Naive thymus-derived CD4-positive, alpha-beta T cell (primary cell): ENCODE measurements around the gene DZIP1L. TPM values are rescaled to one million over a fixed set of nuclear protein-coding genes. Genes with fewer than 3 reads are reported as not detected.

Source experiments
- ATAC-seq: fragments of 150-1000 bp; cut with Tn5 transposase; 2 replicates; pipeline ENCODE4 v1.10.0; 2021; ENCODE audit warnings: mild to moderate bottlenecking, moderate library complexity
- CTCF ChIA-PET: fragments of 350-600 bp; sonication (Branson Sonifier 250); formaldehyde crosslinking; loops from one replicate; lab custom pipeline; 2021; ENCODE audit warnings: antibody characterized with exemption; lab: Charles Lee
- POLR2A ChIA-PET: fragments of 350-600 bp; sonication (Branson Sonifier 250); formaldehyde crosslinking; loops from one replicate; lab custom pipeline; 2021; ENCODE audit warnings: antibody characterized with exemption, inconsistent platforms; lab: Charles Lee
- DNase-seq, 9 donors: peaks; one replicate each; pipeline versions ENCODE4 v3.0.0 to v3.0.0-alpha.2; 2020 to 2022; ENCODE audit warnings: mixed read lengths in 1 of 9
- H3K27ac ChIP-seq: one replicate; pipeline ENCODE4 v1.7.0; 2013; ENCODE audit warnings: mild to moderate bottlenecking, low read depth, low read length, moderate library complexity
- H3K27me3 ChIP-seq, 2 donors: one replicate each; pipeline ENCODE4 v1.7.0; 2013; ENCODE audit warnings: low read length in 2 of 2, mild to moderate bottlenecking in 2 of 2, moderate library complexity in 2 of 2; ENCODE audit not compliant: control insufficient read depth in 2 of 2, insufficient read depth in 2 of 2
- H3K36me3 ChIP-seq, 3 experiments: 1 replicate in 2 of 3; 2 replicates in 1 of 3; pipeline ENCODE4 v1.7.0; 2013; ENCODE audit warnings: low read length in 3 of 3, mild to moderate bottlenecking in 3 of 3, moderate library complexity in 1 of 3; ENCODE audit not compliant: insufficient read depth in 3 of 3, control insufficient read depth in 2 of 3
- H3K4me1 ChIP-seq, 2 donors: one replicate each; pipeline ENCODE4 v1.7.0; 2013; ENCODE audit warnings: low read length in 2 of 2, mild to moderate bottlenecking in 2 of 2, moderate library complexity in 1 of 2; ENCODE audit not compliant: control insufficient read depth in 2 of 2, insufficient read depth in 2 of 2
- H3K4me3 ChIP-seq: 2 replicates; pipeline ENCODE4 v1.7.0; 2013; ENCODE audit warnings: mild to moderate bottlenecking, low read length
- H3K9me3 ChIP-seq, 3 experiments: 1 replicate in 2 of 3; 2 replicates in 1 of 3; pipeline ENCODE4 v1.7.0; 2013; ENCODE audit warnings: low read length in 3 of 3; ENCODE audit not compliant: control insufficient read depth in 2 of 3
- H3K27ac Mint-ChIP-seq, 9 donors: one replicate each; pipeline ENCODE4 v1.8.0; 2020 to 2022; ENCODE audit warnings: mixed read lengths in 9 of 9, mild to moderate bottlenecking in 8 of 9, moderate library complexity in 5 of 9, inconsistent platforms in 2 of 9
- H3K27me3 Mint-ChIP-seq, 5 donors: one replicate each; pipeline ENCODE4 v1.8.0; 2021 to 2022; ENCODE audit warnings: mixed read lengths in 5 of 5, mild to moderate bottlenecking in 1 of 5
- H3K36me3 Mint-ChIP-seq, 5 donors: one replicate each; pipeline ENCODE4 v1.8.0; 2020 to 2022; ENCODE audit warnings: mixed read lengths in 5 of 5, mild to moderate bottlenecking in 3 of 5, inconsistent platforms in 1 of 5
- H3K4me1 Mint-ChIP-seq, 7 donors: one replicate each; pipeline ENCODE4 v1.8.0; 2020 to 2022; ENCODE audit warnings: mixed read lengths in 7 of 7, mild to moderate bottlenecking in 3 of 7, inconsistent platforms in 1 of 7
- H3K4me3 Mint-ChIP-seq, 10 donors: one replicate each; pipeline ENCODE4 v1.8.0; 2020 to 2022; ENCODE audit warnings: mild to moderate bottlenecking in 10 of 10, mixed read lengths in 10 of 10, moderate library complexity in 6 of 10, inconsistent platforms in 2 of 10
- H3K9me3 Mint-ChIP-seq, 11 donors: one replicate each; pipeline ENCODE4 v1.8.0; 2020 to 2022; ENCODE audit warnings: mixed read lengths in 11 of 11, mild to moderate bottlenecking in 4 of 11, inconsistent platforms in 1 of 11, moderate library complexity in 1 of 11
- intact Hi-C, 2 donors: fragments of 100-400 bp; cut with micrococcal nuclease; formaldehyde crosslinking; loops; one replicate each; pipeline ENCODE4 v1.15.1; 2023
- polyA plus RNA-seq, 2 donors: library from polyadenylated mRNA; unstranded; fragments of 300-500 nt; fragmentation: Illumina TruSeq; gene quantifications; one replicate each; pipeline ENCODE4 v1.2.3, GENCODE V29; 2021
- total RNA-seq, 6 experiments: library from RNA in 5 of 6; stranded (reverse) in 5 of 6; gene quantifications; 1 replicate in 5 of 6; 2 replicates in 1 of 6; pipeline ENCODE4 v1.2.3 and lab custom pipeline; 2021 to 2026

DZIP1L gene
- total and polyA plus RNA-seq, 7 experiments from 2014 or later, result 0.15 TPM; not detected in 6

GRCh38 chr3:138057384-138057783 lies 58.0 kb downstream of the DZIP1L start:
- no peak overlapping the region for H3K27ac ChIP-seq
- Mint-ChIP-seq H3K4me1 (no peaks in the 10 kb centered on the region), H3K4me3 (no peak overlapping the region), H3K36me3 (no peaks in the 10 kb centered on the region), H3K27me3 (peaks cover 19 to 33% (median 29%) of the 10 kb centered on the region in 5 donors), H3K27ac (no peak overlapping the region), H3K9me3 (no peaks in the 10 kb centered on the region)
- H3K9me3 ChIP-seq, result no peaks in the 10 kb centered on the region
- no peak overlapping the region for H3K4me3 ChIP-seq
- H3K36me3 ChIP-seq, result no peaks in the 10 kb centered on the region
- DNase-seq (no peak), ATAC-seq (no peak)
- peaks cover 0 to 3% of the 10 kb centered on the region in 2 donors for H3K27me3 ChIP-seq
- CTCF ChIA-PET, result no interaction called here
- POLR2A ChIA-PET, result no interaction called here
- intact Hi-C loops, result loop anchor here in 1 of 2 donors (10.0 kb wide), 1 partner anchor 1983 kb away; no protein-coding TSS in a partner anchor
- no peaks in the 10 kb centered on the region for H3K4me1 ChIP-seq

- Mint-ChIP-seq H3K9me3 (peaks cover 0 to 3% (median 0%) of the 10 kb centered on the region in 11 donors), H3K36me3 (no peaks in the 10 kb centered on the region), H3K27me3 (peaks cover 26 to 54% (median 39%) of the 10 kb centered on the region in 5 donors), H3K27ac (no peak overlapping the region), H3K4me1 (peaks cover 0 to 3% (median 0%) of the 10 kb centered on the region in 7 donors), H3K4me3 (no peak overlapping the region)
- Histone ChIP-seq H3K4me3 (no peak overlapping the region), H3K9me3 (no peaks in the 10 kb centered on the region), H3K36me3 (no peaks in the 10 kb centered on the region), H3K27ac (no peak overlapping the region), H3K27me3 (peaks cover 0 to 3% of the 10 kb centered on the region in 2 donors), H3K4me1 (no peaks in the 10 kb centered on the region)
- no peak for DNase-seq
- intact Hi-C loops, result loop anchor here in 1 of 2 donors (10.0 kb wide), 1 partner anchor 1979 kb away; no protein-coding TSS in a partner anchor
- CTCF ChIA-PET, result interaction anchor here (0.6 kb wide), 1 partner anchor 11 kb away, joined by 3 read pairs; no protein-coding TSS in a partner anchor
- ATAC-seq, result no peak
- POLR2A ChIA-PET, result no interaction called here
These were observed 61.4 kb downstream of the DZIP1L start for GRCh38 chr3:138054057-138054456.

GRCh38 chr3:138051947-138052802 lies 63.2 kb downstream of the DZIP1L start:
- no peak overlapping the region for H3K27ac ChIP-seq
- no peaks in the 10 kb centered on the region for H3K9me3 ChIP-seq
- no peaks in the 10 kb centered on the region for H3K36me3 ChIP-seq
- peaks cover 17 to 56% (median 40%) of the 10 kb centered on the region in 5 donors for H3K27me3 Mint-ChIP-seq
- intact Hi-C loops, result loop anchor here in 1 of 2 donors (10.0 kb wide), 1 partner anchor 1977 kb away; no protein-coding TSS in a partner anchor
- H3K4me3 ChIP-seq, result no peak overlapping the region
- no peaks in the 10 kb centered on the region for H3K4me1 ChIP-seq
- peaks cover 0 to 3% (median 0%) of the 10 kb centered on the region in 7 donors for H3K4me1 Mint-ChIP-seq
- H3K27ac Mint-ChIP-seq, result no peak overlapping the region
- H3K4me3 Mint-ChIP-seq, result no peak overlapping the region
- ChIA-PET POLR2A (no interaction called here), CTCF (interaction anchor here (1.0 kb wide), 1 partner anchor 15 kb away, joined by 3 read pairs; no protein-coding TSS in a partner anchor)
- DNase-seq (no peak), ATAC-seq (no peak)
- peaks cover 0 to 3% of the 10 kb centered on the region in 2 donors for H3K27me3 ChIP-seq
- peaks cover 0 to 3% (median 0%) of the 10 kb centered on the region in 11 donors for H3K9me3 Mint-ChIP-seq
- no peaks in the 10 kb centered on the region for H3K36me3 Mint-ChIP-seq

- no peaks in the 10 kb centered on the region for H3K36me3 ChIP-seq
- no peaks in the 10 kb centered on the region for H3K9me3 ChIP-seq
- no peaks in the 10 kb centered on the region for H3K36me3 Mint-ChIP-seq
- intact Hi-C loops, result no loop called here
- DNase-seq (no peak), ATAC-seq (no peak)
- H3K4me1 Mint-ChIP-seq, result peaks cover 0 to 3% (median 0%) of the 10 kb centered on the region in 7 donors
- H3K4me1 ChIP-seq, result no peaks in the 10 kb centered on the region
- H3K27ac Mint-ChIP-seq, result peak overlapping the region in 1 of 9 donors; percentile 36
- H3K27me3 ChIP-seq, result no peaks in the 10 kb centered on the region
- H3K9me3 Mint-ChIP-seq, result peaks cover 0 to 3% (median 0%) of the 10 kb centered on the region in 11 donors
- H3K27me3 Mint-ChIP-seq, result peaks cover 2 to 63% (median 34%) of the 10 kb centered on the region in 5 donors
- ChIA-PET POLR2A (no interaction called here), CTCF (no interaction called here)
- H3K27ac ChIP-seq, result no peak overlapping the region
- no peak overlapping the region for H3K4me3 Mint-ChIP-seq
- no peak overlapping the region for H3K4me3 ChIP-seq
These were observed 66.1 kb downstream of the DZIP1L start for GRCh38 chr3:138049157-138049919.

- Mint-ChIP-seq H3K4me1 (peaks cover 0 to 3% (median 0%) of the 10 kb centered on the region in 7 donors), H3K36me3 (no peaks in the 10 kb centered on the region), H3K27me3 (peaks cover 5 to 51% (median 28%) of the 10 kb centered on the region in 5 donors), H3K27ac (no peak overlapping the region), H3K9me3 (peaks cover 0 to 3% (median 0%) of the 10 kb centered on the region in 11 donors), H3K4me3 (no peak overlapping the region)
- no peaks in the 10 kb centered on the region for H3K9me3 ChIP-seq
- no peaks in the 10 kb centered on the region for H3K36me3 ChIP-seq
- intact Hi-C loops, result no loop called here
- H3K27me3 ChIP-seq, result no peaks in the 10 kb centered on the region
- ChIA-PET CTCF (no interaction called here), POLR2A (no interaction called here)
- ATAC-seq, result no peak
- H3K4me1 ChIP-seq, result no peaks in the 10 kb centered on the region
- no peak for DNase-seq
- no peak overlapping the region for H3K27ac ChIP-seq
- no peak overlapping the region for H3K4me3 ChIP-seq
These were observed 67.7 kb downstream of the DZIP1L start for GRCh38 chr3:138047596-138048158.

- ATAC-seq (no peak), DNase-seq (no peak)
- Mint-ChIP-seq H3K4me1 (peaks cover 0 to 1% (median 0%) of the 10 kb centered on the region in 7 donors), H3K9me3 (peaks cover 0 to 3% (median 0%) of the 10 kb centered on the region in 11 donors), H3K27ac (no peak overlapping the region), H3K36me3 (no peaks in the 10 kb centered on the region), H3K27me3 (peaks cover 10 to 47% (median 24%) of the 10 kb centered on the region in 5 donors), H3K4me3 (no peak overlapping the region)
- H3K9me3 ChIP-seq, result no peaks in the 10 kb centered on the region
- ChIA-PET POLR2A (no interaction called here), CTCF (no interaction called here)
- intact Hi-C loops, result no loop called here
- H3K36me3 ChIP-seq, result no peaks in the 10 kb centered on the region
- no peaks in the 10 kb centered on the region for H3K27me3 ChIP-seq
- H3K4me1 ChIP-seq, result no peaks in the 10 kb centered on the region
- H3K4me3 ChIP-seq, result no peak overlapping the region
- H3K27ac ChIP-seq, result no peak overlapping the region
These were observed 68.5 kb downstream of the DZIP1L start for GRCh38 chr3:138046955-138047354.
